Heart left ventricle (tissue), 16 donors: ENCODE data around the gene SCYGR2. TPM values are rescaled to one million over a fixed set of nuclear protein-coding genes. Genes with fewer than 3 reads are reported as not detected.

Experiments used
- ATAC-seq, 4 donors: fragments of 200-7000 bp; cut with Tn5 transposase; one replicate each; pipeline ENCODE4 v1.9.1; 2020 to 2022; ENCODE audit warnings: moderate library complexity in 4 of 4, mild to moderate bottlenecking in 3 of 4, moderate number of reproducible peaks in 1 of 4
- DNase-seq, 5 donors: peaks; one replicate each; pipeline ENCODE4 v3.0.0-alpha.2; 2020
- H3K27ac ChIP-seq, 12 donors: fragments of 200-600 bp; sonication (generic) in 4 of 12; one replicate each; pipeline versions ENCODE4 v1.5.0 to v1.8.0; 2016 to 2022; ENCODE audit warnings: mild to moderate bottlenecking in 2 of 12
- H3K27me3 ChIP-seq, 9 donors: fragments of 200-600 bp; sonication (generic) in 2 of 9; one replicate each; pipeline versions ENCODE4 v1.5.1 to v1.8.0; 2016 to 2022; ENCODE audit warnings: mild to moderate bottlenecking in 3 of 9
- H3K36me3 ChIP-seq, 9 donors: fragments of 200-600 bp; sonication (generic) in 2 of 9; one replicate each; pipeline versions ENCODE4 v1.5.0 to v1.8.0; 2018 to 2022; ENCODE audit warnings: mild to moderate bottlenecking in 2 of 9
- H3K4me1 ChIP-seq, 12 donors: fragments of 200-600 bp; sonication (generic) in 4 of 12; one replicate each; pipeline versions ENCODE4 v1.5.0 to v1.8.0; 2016 to 2022; ENCODE audit warnings: mild to moderate bottlenecking in 3 of 12
- H3K4me3 ChIP-seq, 12 donors: fragments of 200-600 bp; sonication (generic) in 4 of 12; one replicate each; pipeline versions ENCODE4 v1.5.0 to v1.8.0; 2017 to 2022; ENCODE audit warnings: mild to moderate bottlenecking in 9 of 12, moderate library complexity in 4 of 12
- H3K9me3 ChIP-seq, 12 donors: fragments of 200-600 bp; sonication (generic) in 4 of 12; one replicate each; pipeline versions ENCODE4 v1.5.0 to v1.8.0; 2016 to 2022; ENCODE audit warnings: mild to moderate bottlenecking in 1 of 12
- CTCF ChIP-seq, 12 donors: fragments of 200-600 bp; sonication (generic) in 4 of 12; IDR thresholded peaks; one replicate each; pipeline versions ENCODE4 v1.5.0 to v1.8.0; 2018 to 2022; ENCODE audit warnings: antibody characterized with exemption in 12 of 12, mild to moderate bottlenecking in 5 of 12
- POLR2A ChIP-seq, 2 donors: fragments of 450-650 bp; IDR thresholded peaks; one replicate each; pipeline ENCODE4 v1.6.1; 2017; ENCODE audit warnings: antibody characterized with exemption in 2 of 2, mild to moderate bottlenecking in 2 of 2, moderate library complexity in 2 of 2
- WGBS, 4 donors: extraction: QIAGEN DNeasy Blood & Tissue Kit in 2 of 4; methylation state at CpG; one replicate each; pipeline versions ENCODE4 v1.1.5 to v1.1.7; 2013 to 2018; 5-methylcytosine and 5-hydroxymethylcytosine counted together
- intact Hi-C, 10 donors: fragments of 100-400 bp; cut with DNase I; formaldehyde crosslinking; loops; one replicate each; pipeline versions ENCODE4 v1.11.1 to v1.14.2; 2022
- polyA plus RNA-seq, 2 donors: library from polyadenylated mRNA; stranded (reverse); fragments of 200-250 nt; gene quantifications; one replicate each; pipeline ENCODE4 v1.2.3, GENCODE V29; 2013
- total RNA-seq, 9 donors: library from RNA; depleted of rRNA in 2 of 9; stranded (reverse); fragments of >200 nt in 2 of 9; fragmentation: NEBNext Ultra II Directional in 3 of 9; extraction: Animal tissue kit (Norgen Biotek cat#: 25700) in 3 of 9; gene quantifications; one replicate each; pipeline versions ENCODE4 v1.1.0 to v1.2.4, GENCODE V29; 2016 to 2023
- donor health status: ischemic (EF 13 %, LVEDD 7.1; RV severe dilation, severe dysfunction).
- donor health status: healthy with polysubstance abuse.
- donor health status: DM: no; HTN: yes; CAD: no.
- donor health status: DM: no; HTN: no; CAD: no.
- donor health status: ischemic (EF 25% LVEDD 6.9; RV normal size, moderate dysfunction).
- donor health status: ischemic (EF 25% LVEDD 5.7; RV mildly dilated, moderate dysfunction).
- donor health status: healthy.
- donor health status: DM: yes; HTN: yes; CAD: no.
- donor health status: ischemic (EF 35%, LVEDD 5.7; RV mildly dilated, moderate dysfunction).
- donor health status: nonischemic (EF 11% LVEDD 7.7; RV severe dilation, severe dysfunction).
- donor health status: DM: yes; HTN: yes; CAD: no.
- donor health status: PGD.
- donor health status: ischemic (EF 29% LVEDD 5.4; RV normal size, mild dysfunction).
- donor health status: nonischemic (EF 23%, LVEDD 6.1; RV moderate dilation, normal function).

Gene SCYGR2
- total and polyA plus RNA-seq, 11 donors = not detected

GRCh38 chr2:227608561-227609338 is 10.1 kb downstream of the SCYGR2 start:
- 82 to 88% (median 83%) methylated on average over 11 to 16 of the region's 16 CpGs for WGBS, 4 donors
- Histone ChIP-seq H3K4me1 (peaks cover 0 to 7% (median 0%) of the 10 kb centered on the region in 12 donors), H3K4me3 (no peak overlapping the region), H3K9me3 (no peaks in the 10 kb centered on the region), H3K36me3 (no peaks in the 10 kb centered on the region), H3K27me3 (peaks cover 0 to 7% (median 0%) of the 10 kb centered on the region in 9 donors), H3K27ac (no peak overlapping the region)
- TF ChIP-seq CTCF (IDR thresholded peaks at IDR 0.05) (no peak), POLR2A (IDR thresholded peaks at IDR 0.05) (no peak)
- DNase-seq (no peak), ATAC-seq (peak in 1 of 4 donors; percentile 42)
- intact Hi-C loops = no loop called here

- no peak overlapping the region for H3K4me3 ChIP-seq
- H3K4me1 ChIP-seq = peaks cover 0 to 7% (median 0%) of the 10 kb centered on the region in 12 donors
- TF ChIP-seq POLR2A (IDR thresholded peaks at IDR 0.05) = no peak
- TF ChIP-seq CTCF (IDR thresholded peaks at IDR 0.05) = no peak
- H3K27me3 ChIP-seq = peaks cover 0 to 7% (median 0%) of the 10 kb centered on the region in 9 donors
- H3K27ac ChIP-seq = no peak overlapping the region
- intact Hi-C loops = no loop called here
- H3K9me3 ChIP-seq = no peaks in the 10 kb centered on the region
- WGBS, 4 donors = 83 to 93% (median 90%) methylated on average over 2 of the region's 2 CpGs
- DNase-seq = no peak
- H3K36me3 ChIP-seq = no peaks in the 10 kb centered on the region
- ATAC-seq = no peak
Measured at GRCh38 chr2:227610123-227610522, 11.4 kb downstream of the SCYGR2 start.

- Histone ChIP-seq H3K27ac (no peak overlapping the region), H3K4me3 (no peak overlapping the region), H3K4me1 (peaks cover 0 to 7% (median 0%) of the 10 kb centered on the region in 12 donors), H3K36me3 (no peaks in the 10 kb centered on the region), H3K9me3 (no peaks in the 10 kb centered on the region), H3K27me3 (peaks cover 0 to 8% (median 3%) of the 10 kb centered on the region in 9 donors)
- TF ChIP-seq CTCF (IDR thresholded peaks at IDR 0.05) = no peak
- TF ChIP-seq POLR2A (IDR thresholded peaks at IDR 0.05) = no peak
- intact Hi-C loops = no loop called here
- no peak for ATAC-seq
- WGBS, 4 donors = 81 to 89% (median 87%) methylated on average over 11 of the region's 11 CpGs
- no peak for DNase-seq
Measured at GRCh38 chr2:227612546-227613271, 14.0 kb downstream of the SCYGR2 start.

GRCh38 chr2:227613272-227613660 is 14.6 kb downstream of the SCYGR2 start:
- intact Hi-C loops = no loop called here
- Histone ChIP-seq H3K9me3 (no peaks in the 10 kb centered on the region), H3K36me3 (no peaks in the 10 kb centered on the region), H3K4me3 (no peak overlapping the region), H3K4me1 (peaks cover 0 to 1% (median 0%) of the 10 kb centered on the region in 12 donors), H3K27me3 (peaks cover 0 to 8% (median 3%) of the 10 kb centered on the region in 9 donors), H3K27ac (no peak overlapping the region)
- DNase-seq = no peak
- 56 to 77% (median 73%) methylated on average over 4 of the region's 4 CpGs for WGBS, 4 donors
- ATAC-seq = no peak
- TF ChIP-seq POLR2A (IDR thresholded peaks at IDR 0.05) = no peak
- TF ChIP-seq CTCF (IDR thresholded peaks at IDR 0.05) = no peak
